Parathyroid adenoma (tissue), 2 donors: ENCODE data around the gene GFM2.

Experiments
- H2AFZ ChIP-seq: fragments of 300-600 bp; sonication (generic); one replicate; pipeline ENCODE4 v1.7.0; 2017; ENCODE audit warnings: antibody characterized with exemption, mild to moderate bottlenecking
- H3K27ac ChIP-seq: fragments of 300-600 bp; sonication (generic); one replicate; pipeline ENCODE4 v1.7.0; 2017
- H3K27me3 ChIP-seq: fragments of 300-600 bp; sonication (generic); one replicate; pipeline ENCODE4 v1.7.0; 2017; ENCODE audit warnings: low read length; ENCODE audit not compliant: control insufficient read depth, insufficient read depth
- H3K36me3 ChIP-seq: fragments of 300-600 bp; sonication (generic); one replicate; pipeline ENCODE4 v1.7.0; 2017; ENCODE audit warnings: low read length; ENCODE audit not compliant: control insufficient read depth, insufficient read depth
- H3K4me1 ChIP-seq: fragments of 300-600 bp; sonication (generic); one replicate; pipeline ENCODE4 v1.7.0; 2017; ENCODE audit warnings: control low read depth
- H3K4me2 ChIP-seq: fragments of 300-600 bp; sonication (generic); one replicate; pipeline ENCODE4 v1.7.0; 2017; ENCODE audit warnings: low read length
- H3K4me3 ChIP-seq: fragments of 300-600 bp; sonication (generic); one replicate; pipeline ENCODE4 v1.7.0; 2017; ENCODE audit warnings: low read depth, low read length
- H3K79me2 ChIP-seq: fragments of 300-600 bp; sonication (generic); one replicate; pipeline ENCODE4 v1.7.0; 2017; ENCODE audit warnings: control low read depth
- H3K9ac ChIP-seq: fragments of 300-600 bp; sonication (generic); one replicate; pipeline ENCODE4 v1.7.0; 2017; ENCODE audit warnings: mild to moderate bottlenecking
- H3K9me3 ChIP-seq: fragments of 300-600 bp; sonication (generic); one replicate; pipeline ENCODE4 v1.7.0; 2017; ENCODE audit warnings: low read length; ENCODE audit not compliant: control insufficient read depth
- TF ChIP-seq, protein P1 (sequence below): fragments of 300-600 bp; sonication (generic); IDR thresholded peaks from one replicate; pipeline ENCODE4 v1.7.0; 2017; ENCODE audit warnings: antibody characterized with exemption, mild to moderate bottlenecking
- donor health status: primary hyperparathyroidism.

The GFM2 gene, protein sequence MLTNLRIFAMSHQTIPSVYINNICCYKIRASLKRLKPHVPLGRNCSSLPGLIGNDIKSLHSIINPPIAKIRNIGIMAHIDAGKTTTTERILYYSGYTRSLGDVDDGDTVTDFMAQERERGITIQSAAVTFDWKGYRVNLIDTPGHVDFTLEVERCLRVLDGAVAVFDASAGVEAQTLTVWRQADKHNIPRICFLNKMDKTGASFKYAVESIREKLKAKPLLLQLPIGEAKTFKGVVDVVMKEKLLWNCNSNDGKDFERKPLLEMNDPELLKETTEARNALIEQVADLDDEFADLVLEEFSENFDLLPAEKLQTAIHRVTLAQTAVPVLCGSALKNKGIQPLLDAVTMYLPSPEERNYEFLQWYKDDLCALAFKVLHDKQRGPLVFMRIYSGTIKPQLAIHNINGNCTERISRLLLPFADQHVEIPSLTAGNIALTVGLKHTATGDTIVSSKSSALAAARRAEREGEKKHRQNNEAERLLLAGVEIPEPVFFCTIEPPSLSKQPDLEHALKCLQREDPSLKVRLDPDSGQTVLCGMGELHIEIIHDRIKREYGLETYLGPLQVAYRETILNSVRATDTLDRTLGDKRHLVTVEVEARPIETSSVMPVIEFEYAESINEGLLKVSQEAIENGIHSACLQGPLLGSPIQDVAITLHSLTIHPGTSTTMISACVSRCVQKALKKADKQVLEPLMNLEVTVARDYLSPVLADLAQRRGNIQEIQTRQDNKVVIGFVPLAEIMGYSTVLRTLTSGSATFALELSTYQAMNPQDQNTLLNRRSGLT

DNA sequence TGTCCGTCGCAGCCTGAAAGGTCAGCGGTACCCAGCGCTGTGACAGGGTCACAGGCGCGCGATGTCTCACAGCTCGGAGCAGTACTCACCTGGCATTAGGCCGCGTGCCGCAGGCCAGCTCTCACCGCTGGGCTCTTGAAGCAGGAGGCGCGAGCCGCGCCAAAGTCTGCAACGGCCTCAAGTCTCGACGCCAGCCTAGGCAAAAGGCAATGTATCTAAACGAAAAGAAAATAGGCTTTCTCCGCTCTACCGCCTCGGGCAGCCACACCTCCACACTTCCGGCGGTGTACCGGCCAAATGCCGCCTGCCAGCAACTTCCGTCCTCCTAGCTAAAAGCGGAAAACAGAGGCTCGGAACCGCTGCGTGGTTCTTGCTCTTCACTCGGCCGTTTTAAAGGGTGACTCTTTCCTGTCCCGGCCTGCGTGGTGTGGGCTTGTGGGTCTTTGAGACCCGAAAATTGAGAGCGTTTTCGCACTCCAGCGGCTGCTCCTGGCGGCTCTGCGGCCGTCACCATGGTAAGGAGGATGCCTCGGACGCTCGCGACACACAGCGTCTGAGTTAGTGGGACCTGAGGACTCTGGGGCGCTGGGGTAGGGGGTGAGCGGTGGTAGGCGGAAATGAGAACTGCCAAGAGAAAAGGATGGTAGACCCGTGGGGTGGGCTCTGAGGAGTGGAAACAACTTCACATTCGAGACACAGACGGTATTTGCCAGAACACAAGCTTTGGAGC, at the start of gene GFM2, which contains the start of gene NSA2:
Gene GFM2, minus strand, starts transcription at position 269 of the 730 bp plus-strand sequence. CDS start 3,375 bp downstream, outside the sequence.
Gene NSA2, plus strand, starts transcription at position 401 of the 730 bp plus-strand sequence. Its CDS starts 112 bp downstream, at position 513.
- TF ChIP-seq, protein P1, sequence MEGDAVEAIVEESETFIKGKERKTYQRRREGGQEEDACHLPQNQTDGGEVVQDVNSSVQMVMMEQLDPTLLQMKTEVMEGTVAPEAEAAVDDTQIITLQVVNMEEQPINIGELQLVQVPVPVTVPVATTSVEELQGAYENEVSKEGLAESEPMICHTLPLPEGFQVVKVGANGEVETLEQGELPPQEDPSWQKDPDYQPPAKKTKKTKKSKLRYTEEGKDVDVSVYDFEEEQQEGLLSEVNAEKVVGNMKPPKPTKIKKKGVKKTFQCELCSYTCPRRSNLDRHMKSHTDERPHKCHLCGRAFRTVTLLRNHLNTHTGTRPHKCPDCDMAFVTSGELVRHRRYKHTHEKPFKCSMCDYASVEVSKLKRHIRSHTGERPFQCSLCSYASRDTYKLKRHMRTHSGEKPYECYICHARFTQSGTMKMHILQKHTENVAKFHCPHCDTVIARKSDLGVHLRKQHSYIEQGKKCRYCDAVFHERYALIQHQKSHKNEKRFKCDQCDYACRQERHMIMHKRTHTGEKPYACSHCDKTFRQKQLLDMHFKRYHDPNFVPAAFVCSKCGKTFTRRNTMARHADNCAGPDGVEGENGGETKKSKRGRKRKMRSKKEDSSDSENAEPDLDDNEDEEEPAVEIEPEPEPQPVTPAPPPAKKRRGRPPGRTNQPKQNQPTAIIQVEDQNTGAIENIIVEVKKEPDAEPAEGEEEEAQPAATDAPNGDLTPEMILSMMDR = no peak
- Histone ChIP-seq H3K36me3 (no peaks in the 10 kb centered on the region), H3K9ac (peak within 1 kb of the TSS; percentile 85), H3K27me3 (no peaks in the 10 kb centered on the region), H2AFZ (peak within 1 kb of the TSS; percentile 98), H3K79me2 (peaks cover 18% of the 10 kb centered on the region), H3K9me3 (no peaks in the 10 kb centered on the region), H3K4me2 (peak within 1 kb of the TSS; percentile 84), H3K4me1 (peaks cover 16% of the 10 kb centered on the region), H3K4me3 (peak within 1 kb of the TSS; percentile 95), H3K27ac (peak within 1 kb of the TSS; percentile 71)

DNA sequence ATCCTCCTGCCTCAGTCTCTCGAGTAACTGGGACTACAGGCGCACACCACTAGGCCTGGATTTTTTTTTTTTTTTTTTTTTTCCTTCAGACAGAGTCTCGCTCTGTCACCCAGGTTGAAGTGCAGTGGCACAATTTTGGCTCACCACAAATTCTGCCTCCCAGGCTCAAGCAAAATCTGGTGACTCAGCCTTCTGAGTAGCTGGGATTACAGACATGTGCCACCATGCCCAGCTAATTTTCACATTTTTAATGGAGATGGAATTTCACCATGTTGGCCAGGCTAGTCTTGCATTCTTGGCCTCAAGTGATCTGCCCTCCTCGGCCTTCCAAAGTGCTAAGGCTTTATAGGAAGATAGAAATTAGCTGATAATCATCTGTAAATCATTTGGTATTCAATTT, 44.0 kb upstream of the GFM2 start:
- Histone ChIP-seq H3K4me2 (no peak overlapping the region), H3K9me3 (no peaks in the 10 kb centered on the region), H2AFZ (no peak overlapping the region), H3K36me3 (no peaks in the 10 kb centered on the region), H3K9ac (no peak overlapping the region), H3K27ac (no peak overlapping the region), H3K4me1 (no peaks in the 10 kb centered on the region), H3K27me3 (no peaks in the 10 kb centered on the region), H3K79me2 (no peaks in the 10 kb centered on the region), H3K4me3 (no peak overlapping the region)
- TF ChIP-seq, protein P1 = no peak

DNA sequence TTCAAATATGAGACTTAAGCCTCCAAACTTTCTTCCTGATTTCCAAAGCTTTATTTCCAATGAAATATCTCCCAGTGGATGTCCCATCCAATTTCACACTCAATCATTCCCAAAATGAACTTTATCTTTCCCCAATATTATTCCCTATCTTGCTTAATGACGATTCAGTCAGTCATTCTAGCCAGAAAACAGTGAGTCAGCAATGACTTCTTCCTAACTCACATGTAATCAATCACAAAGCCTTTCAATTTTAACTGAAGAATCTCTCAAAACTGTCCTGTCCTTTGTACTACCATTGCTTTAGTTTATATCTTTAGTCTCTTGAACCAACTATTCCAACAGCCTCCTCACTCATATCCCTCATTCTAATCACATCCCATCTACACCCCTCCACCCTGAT, 35.0 kb upstream of the GFM2 start:
- no peak overlapping the region for H3K9ac ChIP-seq
- no peaks in the 10 kb centered on the region for H3K36me3 ChIP-seq
- H3K4me3 ChIP-seq = no peak overlapping the region
- no peaks in the 10 kb centered on the region for H3K9me3 ChIP-seq
- no peak overlapping the region for H3K27ac ChIP-seq
- no peaks in the 10 kb centered on the region for H3K27me3 ChIP-seq
- H3K79me2 ChIP-seq = no peaks in the 10 kb centered on the region
- TF ChIP-seq, protein P1 = no peak
- H3K4me2 ChIP-seq = no peak overlapping the region
- no peak overlapping the region for H2AFZ ChIP-seq
- no peaks in the 10 kb centered on the region for H3K4me1 ChIP-seq

DNA sequence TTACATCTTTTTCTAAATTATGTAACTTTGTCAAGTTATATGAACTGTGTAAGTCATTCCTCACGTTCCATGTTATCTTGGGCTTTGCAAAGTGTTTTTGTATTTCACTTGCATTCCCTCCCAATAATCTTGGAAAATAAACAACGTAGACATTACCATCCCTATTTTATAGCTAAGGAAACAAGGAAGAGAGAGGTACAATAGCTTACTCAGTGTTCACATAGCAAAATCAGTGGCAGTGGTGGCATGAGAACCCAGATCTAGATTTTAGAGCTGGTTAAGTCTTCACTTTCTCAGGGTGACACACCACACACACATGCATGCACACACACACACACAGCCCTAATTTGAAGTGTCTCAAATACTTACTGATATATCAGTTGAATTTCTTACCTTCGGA, 34.3 kb upstream of the GFM2 start:
- H3K36me3 ChIP-seq = no peaks in the 10 kb centered on the region
- no peak overlapping the region for H3K4me3 ChIP-seq
- no peak overlapping the region for H3K9ac ChIP-seq
- no peak overlapping the region for H3K4me2 ChIP-seq
- no peaks in the 10 kb centered on the region for H3K9me3 ChIP-seq
- H2AFZ ChIP-seq = no peak overlapping the region
- TF ChIP-seq, protein P1 = no peak
- no peaks in the 10 kb centered on the region for H3K79me2 ChIP-seq
- no peaks in the 10 kb centered on the region for H3K4me1 ChIP-seq
- no peaks in the 10 kb centered on the region for H3K27me3 ChIP-seq
- H3K27ac ChIP-seq = no peak overlapping the region
